GM18502 (cell line): ENCODE data around the gene SPON1.

Experiments
- ATAC-seq: cut with Tn5 transposase; IDR thresholded peaks from one replicate; pipeline ENCODE4 v1.9.1; 2021; ENCODE audit warnings: mild to moderate bottlenecking; ENCODE audit not compliant: unreplicated experiment, poor library complexity

The SPON1 gene

DNA sequence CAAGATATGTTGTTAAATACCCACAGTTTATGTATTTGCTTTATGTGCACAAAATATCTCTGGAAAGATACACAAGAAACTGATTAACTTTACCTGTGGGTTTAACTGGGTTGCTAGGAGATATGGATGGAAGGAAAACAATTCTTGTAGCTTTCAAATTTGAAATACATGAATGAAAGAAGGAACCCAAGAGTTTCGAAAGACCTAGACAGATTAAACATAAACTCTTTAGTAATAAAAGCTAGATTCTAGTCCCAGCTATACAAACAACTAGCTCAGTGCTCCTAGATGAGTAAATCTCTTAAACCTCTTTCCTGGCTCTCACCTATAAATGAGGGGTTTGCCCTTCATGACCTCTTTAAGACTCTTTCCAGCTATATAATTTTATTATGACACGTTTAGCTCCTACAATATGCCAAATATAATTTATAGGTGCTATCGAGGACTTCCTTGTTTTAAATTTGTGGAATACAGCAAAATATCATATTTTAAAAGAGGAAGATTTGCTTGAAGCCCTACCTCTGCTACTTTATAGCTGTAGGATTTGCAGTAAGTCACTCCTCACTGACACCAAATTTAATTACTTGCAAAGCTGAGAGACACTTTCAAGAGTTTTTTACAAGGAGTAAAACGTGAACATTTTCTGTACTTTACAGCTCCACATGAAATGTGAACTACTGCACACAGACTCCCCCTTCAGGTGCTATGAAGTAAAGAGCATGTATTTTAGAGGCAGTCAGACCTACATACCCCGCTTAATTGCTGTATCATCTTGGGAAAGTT is 345.8 kb downstream of the SPON1 start:
- peak; percentile 42 for ATAC-seq

DNA sequence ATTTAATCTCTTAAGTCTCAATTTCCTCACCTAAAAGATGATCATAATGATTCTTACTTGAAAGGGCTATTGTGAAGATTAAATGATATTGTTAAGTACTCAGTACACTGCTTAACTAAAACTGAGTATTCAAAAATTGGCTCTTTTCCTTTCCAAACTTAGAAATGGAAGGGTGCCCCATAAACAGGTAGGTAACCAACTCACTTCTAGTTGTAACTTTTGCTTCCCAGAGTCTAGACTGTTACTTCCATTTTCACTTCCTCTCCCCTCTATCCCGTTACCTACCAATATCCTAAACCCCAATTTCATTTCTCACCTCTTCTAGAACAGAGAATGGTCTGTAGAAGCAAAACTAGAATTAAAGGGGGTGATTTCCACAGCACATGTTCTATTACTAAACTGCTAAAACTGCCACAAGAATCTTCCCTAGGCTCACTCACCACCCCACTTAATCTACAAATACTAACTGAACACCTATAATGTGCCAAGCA is 346.4 kb downstream of the SPON1 start:
- ATAC-seq: peak; percentile 48

DNA sequence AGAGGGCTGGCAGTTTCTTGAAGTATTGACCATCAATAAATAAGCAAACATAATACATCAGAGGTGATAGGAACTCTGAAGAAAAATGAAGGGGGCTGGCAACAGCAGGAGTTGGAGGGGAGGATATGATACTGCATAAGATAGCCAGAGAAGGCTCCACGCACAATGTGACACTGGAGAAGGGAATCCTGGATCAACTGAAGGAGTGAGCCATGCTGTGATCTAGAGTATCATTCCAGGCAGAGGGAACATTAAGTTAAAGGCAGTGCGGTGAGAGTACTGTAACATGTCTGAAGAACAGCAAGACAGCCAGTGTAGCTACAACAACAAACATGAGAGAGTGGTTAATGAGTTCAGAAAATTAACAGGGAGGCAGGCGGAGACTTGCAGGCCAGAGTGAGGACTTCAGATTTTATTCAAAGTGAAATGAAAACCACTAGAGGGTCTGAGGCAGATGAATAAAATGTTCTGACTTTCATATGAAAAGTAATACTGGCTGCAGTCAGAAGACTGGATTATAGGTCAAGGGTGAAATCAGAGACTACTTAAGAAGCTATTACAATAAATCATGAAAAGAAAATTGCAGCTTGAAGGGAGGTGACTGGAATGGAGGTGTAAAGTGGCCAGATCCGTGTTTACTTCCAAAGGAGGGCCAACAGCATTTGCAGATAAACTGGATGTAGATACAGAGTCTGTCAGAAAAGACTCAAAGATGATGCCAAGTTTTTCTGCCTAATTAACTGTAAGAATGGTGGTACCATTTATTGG is 347.1 kb downstream of the SPON1 start:
- peak; percentile 1 for ATAC-seq

DNA sequence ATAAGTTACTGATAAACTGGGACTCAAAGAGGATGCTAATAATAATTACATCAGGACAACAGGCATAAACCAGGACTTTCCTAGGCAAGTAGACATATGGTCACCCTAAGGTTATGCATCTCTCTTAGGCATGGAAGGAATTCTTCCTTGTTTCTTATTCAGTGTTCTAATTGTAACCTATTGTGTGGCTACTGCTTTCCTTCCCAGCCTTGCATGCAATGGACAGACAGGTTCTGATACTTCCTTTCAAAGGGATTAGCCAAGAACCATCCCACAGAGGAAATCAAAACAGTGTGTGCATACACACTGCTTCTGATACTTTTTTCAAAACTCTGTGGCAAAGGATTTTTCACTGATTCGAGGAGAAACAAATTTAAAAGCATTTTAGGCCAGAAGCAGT is 348.2 kb downstream of the SPON1 start:
- ATAC-seq: no peak

DNA sequence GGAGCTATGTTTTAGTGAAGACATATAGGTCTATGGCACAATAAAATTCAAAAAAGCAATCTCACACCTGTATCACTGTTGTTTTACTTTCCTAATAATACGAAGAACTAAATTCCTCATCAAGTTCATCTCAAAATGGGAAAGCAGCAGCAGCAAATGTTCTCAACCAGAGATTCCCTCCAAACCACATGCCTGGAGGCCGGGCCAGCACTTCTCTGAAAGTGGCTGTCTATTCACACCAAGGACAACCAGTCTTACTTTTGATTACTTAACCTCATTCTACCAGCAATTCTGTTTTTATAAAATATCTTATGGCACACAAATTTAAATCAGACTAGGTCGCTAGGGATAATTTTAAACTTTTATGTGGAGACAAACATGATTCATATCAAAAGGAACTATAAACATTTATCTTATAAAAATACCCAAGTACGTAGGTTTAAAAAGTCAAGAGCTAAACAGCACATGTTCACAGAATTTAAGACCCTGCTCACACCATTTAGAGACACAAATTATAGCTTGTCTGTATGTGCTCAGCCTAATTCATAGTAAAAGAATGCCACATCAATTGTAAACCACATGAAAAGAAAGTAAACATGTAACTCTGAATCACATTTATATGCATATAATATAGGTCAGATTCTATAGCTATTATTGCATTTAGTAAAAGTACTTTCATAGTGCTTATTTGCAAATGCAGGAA is 350.4 kb downstream of the SPON1 start:
- ATAC-seq: no peak

DNA sequence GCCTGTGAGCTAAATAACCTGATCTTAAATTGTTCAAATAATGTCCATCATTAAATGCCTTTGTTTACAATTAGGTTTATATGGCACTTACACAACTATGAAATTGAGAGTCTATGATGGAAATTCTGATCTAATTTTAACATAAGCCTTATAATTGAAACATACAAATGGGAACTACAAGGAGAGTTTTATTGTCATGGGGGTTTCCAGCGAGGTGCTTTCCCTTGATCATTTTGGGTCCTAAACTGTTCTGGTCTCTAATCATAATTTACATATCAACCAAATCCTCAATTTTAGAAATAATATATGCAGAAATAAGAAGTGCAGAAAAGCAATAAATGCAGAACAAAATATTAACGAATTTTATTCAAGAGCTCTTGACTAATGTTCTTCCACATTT is 351.6 kb downstream of the SPON1 start:
- no peak for ATAC-seq

DNA sequence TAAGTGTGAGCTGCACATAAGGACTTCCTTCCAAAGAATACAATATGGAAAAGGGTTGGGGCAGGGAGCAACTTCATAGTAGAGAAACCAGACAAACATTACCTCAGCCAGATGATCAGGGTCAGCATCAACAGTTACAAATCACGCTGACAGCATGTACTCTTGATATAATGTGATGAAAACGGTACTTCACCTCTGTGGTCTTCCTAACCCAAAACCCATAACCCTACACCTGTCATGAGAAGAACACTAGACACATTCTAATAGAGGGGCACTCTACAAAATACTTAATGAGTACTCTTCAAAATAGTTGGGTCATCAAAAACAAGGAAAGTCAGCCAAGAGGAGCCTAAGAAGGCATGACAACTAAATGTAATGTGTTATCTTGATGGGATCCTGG is 352.6 kb downstream of the SPON1 start:
- peak; percentile 25 for ATAC-seq
